IMR-90 (cell line): ENCODE results near the gene RUNX2. TPM values are rescaled to one million over a fixed set of nuclear protein-coding genes. Genes with fewer than 3 reads are reported as not detected.

Experiments
- BHLHE40 ChIP-seq: fragments of 150-350 bp; IDR thresholded peaks from 2 replicates; pipeline ENCODE4 v1.6.1; 2016; ENCODE audit warnings: mild to moderate bottlenecking, low read depth, low read length
- CEBPB ChIP-seq: IDR thresholded peaks from 2 replicates; pipeline ENCODE4 v1.6.1; 2012; ENCODE audit warnings: low read depth, low read length, improper control_type of control experiment
- CHD1 ChIP-seq: IDR thresholded peaks from 2 replicates; pipeline ENCODE4 v1.6.1; 2012; ENCODE audit warnings: low read depth, low read length, improper control_type of control experiment
- MXI1 ChIP-seq: IDR thresholded peaks from 2 replicates; pipeline ENCODE4 v1.6.1; 2012; ENCODE audit warnings: low read depth, mild to moderate bottlenecking, low read length, moderate library complexity, borderline replicate concordance
- NFE2L2 ChIP-seq: fragments of 150-350 bp; IDR thresholded peaks from 2 replicates; pipeline ENCODE4 v1.6.1; 2016; ENCODE audit warnings: low read depth, mild to moderate bottlenecking, low read length
- POLR2A ChIP-seq: IDR thresholded peaks from 2 replicates; pipeline ENCODE4 v1.6.1; 2012; ENCODE audit warnings: mild to moderate bottlenecking, low read depth, low read length
- RAD21 ChIP-seq: IDR thresholded peaks from 2 replicates; pipeline ENCODE4 v1.6.1; 2012; ENCODE audit warnings: low read length, improper control_type of control experiment
- RFX5 ChIP-seq: IDR thresholded peaks from 2 replicates; pipeline ENCODE4 v1.8.0; 2012; ENCODE audit warnings: low read depth, mild to moderate bottlenecking, low read length, moderate library complexity
- polyA plus RNA-seq, 3 experiments: library from polyadenylated mRNA; depleted of rRNA; stranded (reverse); fragments of >200 nt; gene quantifications; 2 replicates each; pipeline ENCODE4 v1.2.3, GENCODE V29; 2012; ENCODE audit warnings: low replicate concordance in 1 of 3
- total RNA-seq: library from RNA; depleted of rRNA; stranded (reverse); fragments of >200 nt; gene quantifications from 2 replicates; pipeline ENCODE4 v1.2.3, GENCODE V29; 2012

The RUNX2 gene
- total and polyA plus RNA-seq, 2 of the 4 experiments (the other 2 are of a cell fraction): 2.3 to 4.7 TPM

DNA sequence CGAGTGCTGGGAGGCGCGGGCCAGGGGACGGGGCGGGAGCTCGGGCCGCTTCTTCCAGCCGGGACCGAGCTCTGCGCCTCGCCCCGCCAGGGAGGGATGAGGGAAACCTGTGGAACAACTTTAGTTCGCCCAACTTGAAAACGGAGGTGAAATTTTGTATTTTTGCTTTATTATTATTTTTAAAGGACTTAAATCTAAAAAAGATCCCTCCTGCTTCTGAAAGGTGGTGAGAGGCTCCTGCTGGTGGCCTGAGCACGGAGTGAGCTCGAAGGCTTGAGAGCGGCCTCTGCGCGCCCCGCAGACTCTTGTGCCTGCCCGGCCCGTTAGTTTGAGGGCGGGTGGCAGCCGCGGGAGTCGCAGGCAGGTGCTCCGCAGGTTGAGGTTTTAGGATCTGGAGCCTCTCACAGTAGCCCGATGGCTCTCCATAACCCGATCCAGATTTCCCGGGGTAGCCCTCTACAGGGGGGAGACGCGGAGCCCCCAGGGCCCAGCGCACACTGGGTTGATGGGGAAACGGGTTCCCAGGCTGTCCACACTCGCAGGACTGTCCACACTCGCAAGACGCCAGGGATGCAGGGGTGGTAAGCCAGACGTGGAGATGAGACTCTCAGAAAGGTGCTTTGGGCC, 95.8 kb downstream of the RUNX2 start (continued):
- TF ChIP-seq NFE2L2: no peak
- TF ChIP-seq POLR2A: no peak
- no peak for TF ChIP-seq MXI1
- no peak for TF ChIP-seq RFX5
- TF ChIP-seq RAD21: no peak
- TF ChIP-seq CHD1: no peak
- no peak for TF ChIP-seq BHLHE40
- no peak for TF ChIP-seq CEBPB
